GM04504 (cell line): ENCODE data around the gene COQ8A.
"Not testable (repeated sequence)": the region's sequence is repeated elsewhere in the genome, so short reads cannot be mapped to it uniquely, and the experiment has no call there.

Source experiments
- DNase-seq: peaks from one replicate; pipeline ENCODE4 v3.0.0-alpha.2; 2012; ENCODE audit warnings: low read depth

COQ8A gene

GRCh38 chr1:226929260-226930111, 10.6 kb upstream of the COQ8A start:
- not testable (repeated sequence) for DNase-seq

- no peak for DNase-seq
Measured at GRCh38 chr1:226934483-226935237, 5.4 kb upstream of the COQ8A start.

- no peak for DNase-seq
Measured at GRCh38 chr1:226937940-226938725, 2.0 kb upstream of the COQ8A start.

- DNase-seq: peak; percentile 32
Measured at GRCh38 chr1:226938903-226939437, 1.1 kb upstream of the COQ8A start.

- no peak for DNase-seq
Measured at GRCh38 chr1:226939438-226940028, 561 bp upstream of the COQ8A start.

GRCh38 chr1:226940806-226941067, 643 bp downstream of the COQ8A start:
- no peak for DNase-seq

- DNase-seq: no peak
Measured at GRCh38 chr1:226942392-226942791, 2.3 kb downstream of the COQ8A start.

- no peak for DNase-seq
Measured at GRCh38 chr1:226943156-226943555, 3.1 kb downstream of the COQ8A start.

GRCh38 chr1:226943927-226944326, 3.8 kb downstream of the COQ8A start:
- DNase-seq: no peak

- no peak for DNase-seq
Measured at GRCh38 chr1:226945106-226945857, 5.2 kb downstream of the COQ8A start.

GRCh38 chr1:226945858-226946245, 5.8 kb downstream of the COQ8A start:
- DNase-seq: no peak

- DNase-seq: no peak
Measured at GRCh38 chr1:226946285-226946684, 6.2 kb downstream of the COQ8A start.

- no peak for DNase-seq
Measured at GRCh38 chr1:226946841-226947240, 6.7 kb downstream of the COQ8A start.

GRCh38 chr1:226948051-226948450, 8.0 kb downstream of the COQ8A start:
- DNase-seq: no peak

GRCh38 chr1:226948480-226948879, 8.4 kb downstream of the COQ8A start:
- no peak for DNase-seq

GRCh38 chr1:226948996-226949395, 8.9 kb downstream of the COQ8A start:
- no peak for DNase-seq

GRCh38 chr1:226949401-226949800, 9.3 kb downstream of the COQ8A start:
- no peak for DNase-seq

GRCh38 chr1:226950316-226950715, 10.2 kb downstream of the COQ8A start:
- DNase-seq: no peak

GRCh38 chr1:226950871-226951270, 10.8 kb downstream of the COQ8A start:
- no peak for DNase-seq

GRCh38 chr1:226951286-226952117, 11.4 kb downstream of the COQ8A start:
- DNase-seq: no peak

- DNase-seq: no peak
Measured at GRCh38 chr1:226952118-226952441, 12.0 kb downstream of the COQ8A start.
